Subcutaneous adipose tissue (tissue), 4 donors: ENCODE data around the gene XYLT1. TPM values are rescaled to one million over a fixed set of nuclear protein-coding genes. Genes with fewer than 3 reads are reported as not detected.

Experiments used
- total RNA-seq, 4 donors: library from RNA; depleted of rRNA; stranded (reverse); fragments of >200 nt; gene quantifications; one replicate each; pipeline ENCODE4 v1.1.0, GENCODE V29; 2016
- TF ChIP-seq, protein P1 (sequence below): fragments of 450-650 bp; IDR thresholded peaks from one replicate; pipeline ENCODE4 v1.5.1; 2016; ENCODE audit warnings: low read depth, mild to moderate bottlenecking, control low read depth, antibody characterized with exemption, moderate library complexity

Gene XYLT1
- total RNA-seq, 4 donors from 2014 or later, result 21.7 to 27.5 (median 26.1) TPM

DNA sequence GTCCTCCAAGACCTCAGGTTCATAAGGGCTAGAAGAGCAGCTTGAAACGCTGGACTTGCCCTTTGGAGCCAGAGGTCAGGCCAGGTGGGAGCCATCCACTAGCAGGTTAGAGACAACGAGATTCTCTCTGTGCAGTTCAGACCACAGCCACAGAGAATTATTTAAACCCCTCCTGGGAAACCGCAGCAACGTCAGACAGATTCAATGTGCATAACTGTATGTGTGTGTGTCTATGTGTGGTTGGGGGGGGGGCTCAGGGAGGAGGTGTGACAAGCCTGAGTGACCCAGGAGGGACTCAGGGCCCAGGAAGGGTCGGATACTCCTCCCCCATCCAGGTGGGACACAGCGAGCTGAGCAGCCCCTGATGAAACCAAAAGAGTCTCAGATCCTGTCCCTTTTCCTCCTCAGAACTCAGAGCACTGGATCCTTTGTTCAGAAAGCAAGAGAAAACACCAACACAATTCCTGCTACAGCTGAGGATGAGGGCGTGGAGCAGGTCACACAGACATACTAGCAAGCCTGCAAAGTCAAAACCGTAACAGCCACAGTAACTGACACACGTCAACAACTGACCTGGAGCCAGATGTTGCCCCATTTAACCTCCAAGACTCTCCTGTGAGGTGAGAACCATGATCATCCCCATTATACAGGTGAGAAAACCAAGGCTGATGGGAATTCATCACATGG is 66.8 kb downstream of the XYLT1 start:
- TF ChIP-seq, protein P1, sequence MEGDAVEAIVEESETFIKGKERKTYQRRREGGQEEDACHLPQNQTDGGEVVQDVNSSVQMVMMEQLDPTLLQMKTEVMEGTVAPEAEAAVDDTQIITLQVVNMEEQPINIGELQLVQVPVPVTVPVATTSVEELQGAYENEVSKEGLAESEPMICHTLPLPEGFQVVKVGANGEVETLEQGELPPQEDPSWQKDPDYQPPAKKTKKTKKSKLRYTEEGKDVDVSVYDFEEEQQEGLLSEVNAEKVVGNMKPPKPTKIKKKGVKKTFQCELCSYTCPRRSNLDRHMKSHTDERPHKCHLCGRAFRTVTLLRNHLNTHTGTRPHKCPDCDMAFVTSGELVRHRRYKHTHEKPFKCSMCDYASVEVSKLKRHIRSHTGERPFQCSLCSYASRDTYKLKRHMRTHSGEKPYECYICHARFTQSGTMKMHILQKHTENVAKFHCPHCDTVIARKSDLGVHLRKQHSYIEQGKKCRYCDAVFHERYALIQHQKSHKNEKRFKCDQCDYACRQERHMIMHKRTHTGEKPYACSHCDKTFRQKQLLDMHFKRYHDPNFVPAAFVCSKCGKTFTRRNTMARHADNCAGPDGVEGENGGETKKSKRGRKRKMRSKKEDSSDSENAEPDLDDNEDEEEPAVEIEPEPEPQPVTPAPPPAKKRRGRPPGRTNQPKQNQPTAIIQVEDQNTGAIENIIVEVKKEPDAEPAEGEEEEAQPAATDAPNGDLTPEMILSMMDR, result no peak

- TF ChIP-seq, protein P1, result no peak
These were observed 67.5 kb downstream of the XYLT1 start for GRCh38 chr16:17403156-17403809.

GRCh38 chr16:17397499-17397891 is 73.3 kb downstream of the XYLT1 start:
- TF ChIP-seq, protein P1, result no peak

- TF ChIP-seq, protein P1, result no peak
These were observed 73.8 kb downstream of the XYLT1 start for GRCh38 chr16:17396762-17397498.

DNA sequence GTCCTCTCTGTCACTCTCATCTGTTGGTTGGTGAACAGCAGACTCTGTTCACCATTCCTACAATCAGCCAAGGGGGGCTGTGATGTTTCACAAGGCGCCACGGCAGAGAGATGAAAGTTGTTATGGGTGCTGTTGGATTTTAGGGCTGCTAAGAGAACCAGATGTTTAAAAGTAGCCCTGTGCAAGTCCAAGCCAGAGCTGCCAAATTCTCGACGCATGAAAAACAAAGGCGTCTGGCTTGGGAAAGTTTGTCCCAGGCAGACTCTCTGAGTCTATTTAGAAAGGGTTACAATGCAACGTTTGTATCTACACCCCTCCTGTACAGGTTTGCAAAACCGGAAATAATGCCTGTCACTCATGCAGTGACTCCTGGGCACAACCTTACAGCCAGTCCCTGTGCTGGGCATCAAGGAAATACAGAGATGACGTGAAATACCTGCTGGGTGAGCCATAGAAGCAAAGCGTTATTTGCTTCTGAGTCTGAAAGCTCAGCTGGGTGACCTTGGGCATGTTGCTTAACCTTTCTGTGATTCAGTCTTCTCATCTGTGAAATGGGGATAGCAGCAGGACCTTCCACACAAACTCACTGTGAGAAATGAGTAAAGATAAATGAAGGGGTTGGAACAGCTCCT is 74.8 kb downstream of the XYLT1 start:
- TF ChIP-seq, protein P1, result no peak

- TF ChIP-seq, protein P1, result no peak
These were observed 77.7 kb downstream of the XYLT1 start for GRCh38 chr16:17392857-17393692.
